ENCODE data around the gene BHMT2. TPM values are rescaled to one million over a fixed set of nuclear protein-coding genes. Genes with fewer than 3 reads are reported as not detected.

Gene BHMT2
- total RNA-seq, 4 donors from 2014 or later, result 1.5 to 13.9 (median 5.1) TPM

- H3K27me3 ChIP-seq, result no peaks in the 10 kb centered on the region
- intact Hi-C loops (cut with DNase I), result no loop called here
- no peaks in the 10 kb centered on the region for H3K4me1 ChIP-seq
- no peaks in the 10 kb centered on the region for H3K36me3 ChIP-seq
- TF ChIP-seq CTCF (IDR thresholded peaks at IDR 0.05) (no peak), POLR2A (IDR thresholded peaks at IDR 0.05) (no peak)
- H3K27ac ChIP-seq, result no peak overlapping the region
- no peak overlapping the region for H3K4me3 ChIP-seq
- 55 to 64% methylated on average over 2 of the region's 2 CpGs for WGBS, 2 donors
- no peak for DNase-seq
- H3K9me3 ChIP-seq, result no peaks in the 10 kb centered on the region
These were observed 16.5 kb downstream of the BHMT2 start for GRCh38 chr5:79086116-79086515.

- Histone ChIP-seq H3K4me1 (no peaks in the 10 kb centered on the region), H3K36me3 (no peaks in the 10 kb centered on the region), H3K27ac (no peak overlapping the region), H3K9me3 (no peaks in the 10 kb centered on the region), H3K27me3 (no peaks in the 10 kb centered on the region), H3K4me3 (no peak overlapping the region)
- TF ChIP-seq CTCF (IDR thresholded peaks at IDR 0.05), result no peak
- TF ChIP-seq POLR2A (IDR thresholded peaks at IDR 0.05), result no peak
- intact Hi-C loops (cut with DNase I), result no loop called here
- 68 to 79% methylated on average over 3 to 4 of the region's 4 CpGs for WGBS, 2 donors
- no peak for DNase-seq
These were observed 18.9 kb downstream of the BHMT2 start for GRCh38 chr5:79088507-79088906.

DNA sequence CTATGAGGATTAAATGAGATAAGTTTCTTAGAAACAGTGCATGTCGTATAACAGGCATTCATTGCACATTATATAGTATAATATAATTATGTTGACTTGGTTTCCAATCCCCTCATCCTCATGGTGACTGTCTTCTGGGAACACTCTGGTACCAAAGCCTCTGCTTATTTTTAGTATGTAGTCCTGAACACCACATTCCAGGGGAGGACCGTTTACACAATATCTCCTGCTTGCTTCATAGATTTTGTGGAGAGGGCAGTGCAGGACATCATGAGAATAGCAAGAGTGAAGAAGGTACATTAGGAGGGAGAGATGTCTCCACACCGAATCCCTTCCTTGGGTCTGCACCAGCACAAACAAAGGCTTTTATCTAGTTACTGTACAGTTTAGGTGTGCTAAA lies 21.5 kb downstream of the BHMT2 start:
- Histone ChIP-seq H3K9me3 (no peaks in the 10 kb centered on the region), H3K36me3 (no peaks in the 10 kb centered on the region), H3K4me3 (no peak overlapping the region), H3K27ac (no peak overlapping the region), H3K4me1 (no peaks in the 10 kb centered on the region), H3K27me3 (no peaks in the 10 kb centered on the region)
- 55 to 68% methylated on average over 3 of the region's 3 CpGs for WGBS, 2 donors
- DNase-seq, result no peak
- no peak for TF ChIP-seq CTCF (IDR thresholded peaks at IDR 0.05)
- no peak for TF ChIP-seq POLR2A (IDR thresholded peaks at IDR 0.05)
- intact Hi-C loops (cut with DNase I), result no loop called here

DNA sequence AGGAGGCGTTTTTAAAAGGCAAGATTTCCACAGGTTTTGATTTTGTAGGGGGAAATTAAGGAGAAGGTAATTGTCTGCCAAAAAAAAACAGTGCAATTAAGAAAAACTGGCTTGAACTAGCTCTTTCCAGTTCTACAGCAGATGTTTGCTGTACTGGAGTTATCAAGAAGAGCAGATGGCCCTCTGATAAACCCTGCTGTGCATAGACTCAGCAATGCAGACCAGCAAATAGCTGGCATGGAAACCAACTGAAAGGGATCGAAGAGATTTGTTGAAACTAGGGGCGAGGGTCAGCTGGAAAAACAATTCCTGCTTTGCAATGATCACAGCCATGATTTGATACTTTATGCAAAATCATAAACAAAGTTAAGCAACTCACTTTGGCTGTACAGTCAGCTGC lies 24.2 kb downstream of the BHMT2 start:
- TF ChIP-seq POLR2A (IDR thresholded peaks at IDR 0.05), result no peak
- no peak for DNase-seq
- Histone ChIP-seq H3K4me3 (no peak overlapping the region), H3K4me1 (no peaks in the 10 kb centered on the region), H3K27ac (no peak overlapping the region), H3K9me3 (no peaks in the 10 kb centered on the region), H3K36me3 (no peaks in the 10 kb centered on the region), H3K27me3 (no peaks in the 10 kb centered on the region)
- intact Hi-C loops (cut with DNase I), result no loop called here
- 64 to 68% methylated on average over 3 of the region's 3 CpGs for WGBS, 2 donors

- Histone ChIP-seq H3K36me3 (no peaks in the 10 kb centered on the region), H3K27me3 (peaks cover 0 to 16% (median 0%) of the 10 kb centered on the region in 4 donors), H3K27ac (no peak overlapping the region), H3K9me3 (no peaks in the 10 kb centered on the region), H3K4me3 (no peak overlapping the region), H3K4me1 (peaks cover 0 to 9% (median 3%) of the 10 kb centered on the region in 3 donors)
- WGBS, 2 donors, result 91 to 96% methylated on average over 2 of the region's 2 CpGs
- TF ChIP-seq POLR2A (IDR thresholded peaks at IDR 0.05) (no peak), CTCF (IDR thresholded peaks at IDR 0.05) (no peak)
- intact Hi-C loops (cut with DNase I), result no loop called here
- DNase-seq, result no peak
These were observed 36.3 kb downstream of the BHMT2 start for GRCh38 chr5:79105868-79106267.

All from esophagus squamous epithelium (tissue), 5 donors.